ENCODE results near the gene AKAP9. TPM values are rescaled to one million over a fixed set of nuclear protein-coding genes. Genes with fewer than 3 reads are reported as not detected.

Gene AKAP9
- total and polyA plus RNA-seq, 2 experiments from 2014 or later, result 80.5 to 85.8 TPM

DNA sequence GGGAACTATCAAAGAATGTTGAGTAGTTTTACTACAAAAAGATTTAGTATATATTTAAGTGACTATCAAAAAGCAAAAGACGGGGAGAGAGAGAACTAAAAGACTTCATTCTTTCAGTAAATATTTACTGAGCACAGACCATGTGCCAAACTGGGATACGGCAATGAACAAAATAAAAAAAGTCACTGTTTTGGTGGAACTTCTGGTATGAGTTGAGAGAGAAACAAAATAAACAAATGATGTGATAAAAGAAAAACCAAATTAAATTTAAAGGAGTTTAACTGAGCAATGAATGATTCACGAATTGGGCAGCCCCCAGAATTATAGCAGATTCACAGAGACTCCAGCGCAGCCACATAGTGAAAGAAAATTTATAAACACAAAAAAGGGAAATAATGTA is 17.8 kb upstream of the AKAP9 start:
- no peak overlapping the region for H3K4me2 ChIP-seq
- WGBS (ENCODE audit: low lambda C conversion rate, missing lambda C conversion rate), result 65% methylated on average over 4 of the region's 4 CpGs
- no peaks in the 10 kb centered on the region for H3K9me2 ChIP-seq (replicated peaks; ENCODE audit: insufficient read depth)

DNA sequence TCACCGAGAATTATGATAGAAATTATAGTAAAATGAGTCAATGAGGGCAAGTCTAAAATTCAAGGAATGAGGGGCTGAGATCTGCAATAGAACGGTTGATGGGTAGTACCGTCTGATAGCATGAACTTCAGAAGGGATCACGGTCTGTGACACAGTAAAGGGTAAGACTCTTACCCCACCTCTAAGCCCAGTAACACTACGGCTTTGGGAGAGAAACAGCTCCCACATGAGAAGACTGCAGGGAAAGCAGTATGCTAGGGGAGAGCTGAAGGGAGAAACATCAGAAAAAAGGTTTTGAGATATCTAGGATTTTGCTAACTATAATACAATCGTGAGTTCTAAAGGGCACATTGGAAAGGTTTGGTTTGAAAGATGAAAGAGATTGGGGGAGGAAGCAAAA is 12.8 kb upstream of the AKAP9 start:
- no peaks in the 10 kb centered on the region for H3K36me3 ChIP-seq (replicated peaks; ENCODE audit: insufficient read depth, low read depth)
- H3K27me3 ChIP-seq, result no peaks in the 10 kb centered on the region
- H3K79me2 ChIP-seq, result no peaks in the 10 kb centered on the region
- no peak for DNase-seq (ENCODE audit: low spot score)
- TF ChIP-seq EZH2phosphoT487 (IDR thresholded peaks at IDR 0.05; ENCODE audit: low read depth, severe bottlenecking, unreplicated experiment), result no peak
- TF ChIP-seq EZH2 (IDR thresholded peaks at IDR 0.05; ENCODE audit: borderline replicate concordance), result no peak
- TF ChIP-seq, protein P1, sequence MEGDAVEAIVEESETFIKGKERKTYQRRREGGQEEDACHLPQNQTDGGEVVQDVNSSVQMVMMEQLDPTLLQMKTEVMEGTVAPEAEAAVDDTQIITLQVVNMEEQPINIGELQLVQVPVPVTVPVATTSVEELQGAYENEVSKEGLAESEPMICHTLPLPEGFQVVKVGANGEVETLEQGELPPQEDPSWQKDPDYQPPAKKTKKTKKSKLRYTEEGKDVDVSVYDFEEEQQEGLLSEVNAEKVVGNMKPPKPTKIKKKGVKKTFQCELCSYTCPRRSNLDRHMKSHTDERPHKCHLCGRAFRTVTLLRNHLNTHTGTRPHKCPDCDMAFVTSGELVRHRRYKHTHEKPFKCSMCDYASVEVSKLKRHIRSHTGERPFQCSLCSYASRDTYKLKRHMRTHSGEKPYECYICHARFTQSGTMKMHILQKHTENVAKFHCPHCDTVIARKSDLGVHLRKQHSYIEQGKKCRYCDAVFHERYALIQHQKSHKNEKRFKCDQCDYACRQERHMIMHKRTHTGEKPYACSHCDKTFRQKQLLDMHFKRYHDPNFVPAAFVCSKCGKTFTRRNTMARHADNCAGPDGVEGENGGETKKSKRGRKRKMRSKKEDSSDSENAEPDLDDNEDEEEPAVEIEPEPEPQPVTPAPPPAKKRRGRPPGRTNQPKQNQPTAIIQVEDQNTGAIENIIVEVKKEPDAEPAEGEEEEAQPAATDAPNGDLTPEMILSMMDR (IDR thresholded peaks at IDR 0.05; ENCODE audit: poor library complexity), result no peak
- 75% methylated on average over 6 of the region's 6 CpGs for WGBS (ENCODE audit: low lambda C conversion rate, missing lambda C conversion rate)
- H3K4me1 ChIP-seq (ENCODE audit: insufficient read depth), result no peaks in the 10 kb centered on the region
- no peak overlapping the region for H3K4me3 ChIP-seq
- H3K9me2 ChIP-seq (replicated peaks; ENCODE audit: insufficient read depth), result no peaks in the 10 kb centered on the region
- no peaks in the 10 kb centered on the region for H4K20me1 ChIP-seq (ENCODE audit: insufficient read depth, poor library complexity, severe bottlenecking)
- H3K9me3 ChIP-seq (ENCODE audit: low read depth), result no peaks in the 10 kb centered on the region
- no peak overlapping the region for H3K4me2 ChIP-seq
- no peak overlapping the region for H3K27ac ChIP-seq
- H2AFZ ChIP-seq, result no peak overlapping the region

More for the DNA sequence above, 17.8 kb upstream of the AKAP9 start:
- H3K36me3 ChIP-seq (replicated peaks; ENCODE audit: insufficient read depth, low read depth), result no peaks in the 10 kb centered on the region
- no peak for TF ChIP-seq EZH2phosphoT487 (IDR thresholded peaks at IDR 0.05; ENCODE audit: low read depth, severe bottlenecking, unreplicated experiment)
- TF ChIP-seq EZH2 (IDR thresholded peaks at IDR 0.05; ENCODE audit: borderline replicate concordance), result no peak
- TF ChIP-seq, protein P1 (IDR thresholded peaks at IDR 0.05; ENCODE audit: poor library complexity), result no peak
- no peaks in the 10 kb centered on the region for H4K20me1 ChIP-seq (ENCODE audit: insufficient read depth, poor library complexity, severe bottlenecking)
- H3K9me3 ChIP-seq (ENCODE audit: low read depth), result no peaks in the 10 kb centered on the region
- no peak overlapping the region for H2AFZ ChIP-seq
- H3K4me3 ChIP-seq, result no peak overlapping the region
- H3K79me2 ChIP-seq, result no peaks in the 10 kb centered on the region
- H3K27me3 ChIP-seq, result no peaks in the 10 kb centered on the region
- no peaks in the 10 kb centered on the region for H3K4me1 ChIP-seq (ENCODE audit: insufficient read depth)
- H3K27ac ChIP-seq, result no peak overlapping the region
- no peak for DNase-seq (ENCODE audit: low spot score)

DNA sequence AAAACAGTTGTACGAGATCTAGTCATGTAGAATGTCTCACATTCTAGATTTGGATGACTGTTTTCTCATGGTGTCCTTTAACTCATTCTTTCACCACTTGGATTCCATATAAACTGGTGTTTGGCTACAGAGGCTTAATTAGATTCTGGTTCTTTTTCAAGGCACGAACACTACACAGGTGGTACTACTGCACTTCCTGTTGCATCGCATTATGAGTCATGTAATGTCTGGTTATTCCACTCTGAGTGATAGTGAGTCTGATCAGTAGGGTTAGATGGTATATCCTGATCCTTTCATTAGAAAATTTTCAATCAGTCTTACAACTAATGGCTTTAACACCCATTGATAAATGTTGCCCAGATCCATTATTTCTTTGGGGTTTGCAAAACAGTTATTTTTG is 11.2 kb upstream of the AKAP9 start:
- H3K27ac ChIP-seq, result no peak overlapping the region
- no peaks in the 10 kb centered on the region for H3K4me1 ChIP-seq (ENCODE audit: insufficient read depth)
- no peaks in the 10 kb centered on the region for H3K79me2 ChIP-seq
- H3K4me2 ChIP-seq, result no peak overlapping the region
- H3K27me3 ChIP-seq, result no peaks in the 10 kb centered on the region
- no peak for TF ChIP-seq EZH2phosphoT487 (IDR thresholded peaks at IDR 0.05; ENCODE audit: low read depth, severe bottlenecking, unreplicated experiment)
- no peak for TF ChIP-seq EZH2 (IDR thresholded peaks at IDR 0.05; ENCODE audit: borderline replicate concordance)
- TF ChIP-seq, protein P1 (IDR thresholded peaks at IDR 0.05; ENCODE audit: poor library complexity), result no peak
- DNase-seq (ENCODE audit: low spot score), result no peak
- no peak overlapping the region for H3K4me3 ChIP-seq
- no peaks in the 10 kb centered on the region for H3K9me2 ChIP-seq (replicated peaks; ENCODE audit: insufficient read depth)
- H2AFZ ChIP-seq, result no peak overlapping the region
- no peaks in the 10 kb centered on the region for H4K20me1 ChIP-seq (ENCODE audit: insufficient read depth, poor library complexity, severe bottlenecking)
- no peaks in the 10 kb centered on the region for H3K36me3 ChIP-seq (replicated peaks; ENCODE audit: insufficient read depth, low read depth)
- WGBS (ENCODE audit: low lambda C conversion rate, missing lambda C conversion rate), result 89% methylated on average over 3 of the region's 3 CpGs
- no peaks in the 10 kb centered on the region for H3K9me3 ChIP-seq (ENCODE audit: low read depth)

DNA sequence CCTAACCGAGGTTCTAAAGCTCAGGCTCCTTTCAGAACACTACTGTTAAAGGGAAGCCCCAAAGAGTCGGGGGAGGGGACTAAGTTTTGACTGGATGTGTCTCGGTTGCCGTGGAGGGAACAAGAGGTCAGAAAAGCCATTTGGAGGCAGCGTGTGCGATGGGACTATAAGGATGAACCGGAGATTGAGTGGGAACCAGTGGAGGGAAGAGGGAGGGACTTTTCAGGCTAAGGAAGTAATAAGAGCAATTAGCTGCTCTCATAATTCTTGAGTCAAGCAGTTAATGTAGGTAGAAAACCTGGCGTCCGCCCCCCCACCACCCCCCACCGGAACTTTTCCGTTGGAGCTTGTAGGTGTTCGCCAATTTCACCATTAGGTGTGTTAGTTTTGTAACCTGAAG is 491 bp upstream of the AKAP9 start:
- under 1% methylated on average over 12 of the region's 12 CpGs for WGBS (ENCODE audit: low lambda C conversion rate, missing lambda C conversion rate)
- H3K9me3 ChIP-seq (ENCODE audit: low read depth), result no peaks in the 10 kb centered on the region
- peaks cover 29% of the 10 kb centered on the region for H4K20me1 ChIP-seq (ENCODE audit: insufficient read depth, poor library complexity, severe bottlenecking)
- H3K4me3 ChIP-seq, result peak overlapping the region; percentile 89
- no peaks in the 10 kb centered on the region for H3K36me3 ChIP-seq (replicated peaks; ENCODE audit: insufficient read depth, low read depth)
- H2AFZ ChIP-seq, result peak overlapping the region; percentile 97
- TF ChIP-seq EZH2 (IDR thresholded peaks at IDR 0.05; ENCODE audit: borderline replicate concordance) (no peak), EZH2phosphoT487 (IDR thresholded peaks at IDR 0.05; ENCODE audit: low read depth, severe bottlenecking, unreplicated experiment) (no peak)
- TF ChIP-seq, protein P1 (IDR thresholded peaks at IDR 0.05; ENCODE audit: poor library complexity), result no peak
- peaks cover 13% of the 10 kb centered on the region for H3K4me1 ChIP-seq (ENCODE audit: insufficient read depth)
- peak; percentile 43 for DNase-seq (ENCODE audit: low spot score)
- peak overlapping the region; percentile 84 for H3K4me2 ChIP-seq
- no peaks in the 10 kb centered on the region for H3K9me2 ChIP-seq (replicated peaks; ENCODE audit: insufficient read depth)
- peak overlapping the region; percentile 99 for H3K27ac ChIP-seq
- H3K79me2 ChIP-seq, result peaks cover 48% of the 10 kb centered on the region
- no peaks in the 10 kb centered on the region for H3K27me3 ChIP-seq

Measured in hepatocyte (in vitro differentiated cells).